CD4-positive, alpha-beta T cell treated with Interleukin-4 for 4 hours (primary cell): ENCODE data around the gene RFPL4A.

Experiments used
- DNase-seq: peaks from one replicate; pipeline ENCODE4 v3.0.0-alpha.2; 2020

The RFPL4A gene

DNA sequence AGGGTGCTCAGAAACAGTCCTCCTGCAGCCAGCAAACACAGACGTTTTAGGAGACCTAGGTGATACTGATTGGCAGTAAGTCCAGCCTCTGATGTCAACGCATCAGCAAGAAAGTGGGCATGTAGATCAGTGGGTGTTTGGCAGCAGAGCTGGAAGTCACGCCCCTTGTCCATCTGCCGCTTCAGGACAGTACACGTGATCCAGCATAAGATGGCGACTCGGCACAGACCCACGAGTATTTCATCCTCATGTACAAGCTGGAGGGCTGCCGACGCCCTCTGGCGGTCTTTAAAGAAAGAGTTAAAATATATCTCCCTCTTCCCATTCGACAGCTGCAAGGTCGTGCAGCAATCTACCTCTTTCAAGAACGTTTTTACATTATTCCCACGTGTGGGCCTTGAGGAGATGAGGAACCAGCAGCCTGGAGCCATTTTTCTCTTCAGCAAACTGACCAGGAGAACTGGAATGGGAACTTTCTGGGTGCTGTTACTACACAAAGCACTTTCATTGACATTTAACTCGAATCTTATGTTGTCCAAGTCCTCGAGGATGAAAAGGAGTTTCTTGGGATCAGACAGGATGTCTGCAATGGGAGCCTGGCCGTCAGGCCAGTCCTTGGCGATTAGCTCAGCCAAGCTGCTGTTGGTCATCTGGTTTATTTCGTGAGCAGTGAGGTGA, 50.6 kb downstream of the RFPL4A start:
- DNase-seq = peak; percentile 3

GRCh38 chr19:55811340-55811739, 52.4 kb downstream of the RFPL4A start:
- no peak for DNase-seq

- no peak for DNase-seq
Measured at GRCh38 chr19:55812449-55812848, 53.6 kb downstream of the RFPL4A start.
